GM23248 (cell line): ENCODE results near the gene SLC30A3.

ENCODE experiments used
- EZH2 ChIP-seq: fragments of 200-600 bp; sonication (generic); IDR thresholded peaks from 2 replicates; pipeline ENCODE4 v1.6.1; 2018; ENCODE audit warnings: antibody characterized with exemption, mild to moderate bottlenecking; ENCODE audit not compliant: insufficient read depth, poor library complexity, severe bottlenecking
- EZH2phosphoT487 ChIP-seq: fragments of 200-600 bp; sonication (generic); IDR thresholded peaks from 2 replicates; pipeline ENCODE4 v1.6.1; 2018; ENCODE audit warnings: antibody characterized with exemption, moderate library complexity, mild to moderate bottlenecking, low read depth; ENCODE audit not compliant: insufficient read depth

GRCh38 chr2:27263287-27264252 is 723 bp upstream of the SLC30A3 start:
- TF ChIP-seq EZH2 (peak; percentile 30), EZH2phosphoT487 (peak; percentile 72; the same call in 1 of the 2 replicates)
